ENCODE data around the gene APLN.

GRCh38 chrX:129700536-129700935 lies 45.8 kb upstream of the APLN start:
- no peak for TF ChIP-seq GATA3 (IDR thresholded peaks at IDR 0.05; ENCODE audit: low read depth, low read length)
- no peak for TF ChIP-seq GATA2 (IDR thresholded peaks at IDR 0.05; ENCODE audit: low read depth, low read length)

Data from SH-SY5Y (cell line).